HCT116 (cell line): ENCODE measurements around the gene CBFA2T3. TPM values are rescaled to one million over a fixed set of nuclear protein-coding genes. Genes with fewer than 3 reads are reported as not detected.

ENCODE experiments used
- ATAC-seq: fragments of 200-7000 bp; cut with Tn5 transposase; 2 replicates; pipeline ENCODE4 v1.9.1; 2020; ENCODE audit warnings: mild to moderate bottlenecking, moderate library complexity
- BruUV-seq: library from RNA; stranded (reverse); fragments of 400-500 nt; replicated peaks from 2 replicates; lab custom pipeline; 2021; lab: Mats Ljungman, UMichigan
- CTCF ChIA-PET: fragments of 300-600 bp; sonication (Branson Sonifier 250); formaldehyde crosslinking; loops from one replicate; lab custom pipeline; 2021; ENCODE audit warnings: antibody characterized with exemption; lab: Charles Lee
- POLR2A ChIA-PET: fragments of 300-600, 350-600 bp; sonication (Branson Sonifier 250); formaldehyde crosslinking; loops from one replicate; lab custom pipeline; 2021; ENCODE audit warnings: antibody characterized with exemption; lab: Charles Lee
- RAD21 ChIA-PET, 2 experiments: fragments of 300-600 bp; sonication (Branson Sonifier 250); formaldehyde crosslinking; loops; one replicate each; lab custom pipeline; 2023; ENCODE audit warnings: low total read pairs in 2 of 2; ENCODE audit not compliant: uncharacterized antibody in 2 of 2, unreplicated experiment in 2 of 2, low non-redundant PET in 1 of 2; lab: Charles Lee
- DNase-seq: peaks from one replicate; pipeline ENCODE4 v3.0.0-alpha.2; 2010; ENCODE audit warnings: low read depth, low spot score
- H2AFZ ChIP-seq: fragments of 200-600 bp; shearing (Covaris generic), sonication (generic); 2 replicates; pipeline ENCODE4 v1.6.1; 2017; ENCODE audit warnings: low read depth, mixed run types, mixed read lengths, antibody characterized with exemption, low read length; ENCODE audit not compliant: poor library complexity, severe bottlenecking
- H3K27ac ChIP-seq: 2 replicates; pipeline ENCODE4 v1.5.1; 2012; ENCODE audit warnings: low read depth, low read length
- H3K27me3 ChIP-seq: fragments of 200-600 bp; sonication (generic); 2 replicates; pipeline ENCODE4 v1.6.1; 2016; ENCODE audit warnings: mixed run types, low read length, mixed read lengths; ENCODE audit not compliant: insufficient read depth
- H3K36me3 ChIP-seq, 2 experiments: fragments of 200-500 bp in 1 of 2; fragments of 200-600 bp in 1 of 2; sonication (Bioruptor generic) in 1 of 2; sonication (generic) in 1 of 2; 2 replicates each; pipeline versions ENCODE4 v1.5.1 to v1.6.1; 2014 to 2016; ENCODE audit warnings: low read length in 2 of 2, inconsistent platforms in 1 of 2, mixed read lengths in 1 of 2, mixed run types in 1 of 2; ENCODE audit not compliant: insufficient read depth in 2 of 2, control insufficient read depth in 1 of 2
- H3K4me1 ChIP-seq, 2 experiments: fragments of 200-600 bp in 1 of 2; sonication (generic) in 1 of 2; 2 replicates each; pipeline versions ENCODE4 v1.5.1 to v1.6.1; 2012 to 2017; ENCODE audit warnings: low read length in 2 of 2, inconsistent platforms in 1 of 2, mild to moderate bottlenecking in 1 of 2, mixed read lengths in 1 of 2, mixed run types in 1 of 2, moderate library complexity in 1 of 2; ENCODE audit not compliant: insufficient read depth in 2 of 2, control insufficient read depth in 1 of 2
- H3K4me2 ChIP-seq: fragments of 200-600 bp; sonication (generic); 2 replicates; pipeline ENCODE4 v1.6.1; 2017; ENCODE audit warnings: mixed run types, low read length, mixed read lengths
- H3K4me3 ChIP-seq, 2 experiments: fragments of 200-600 bp in 1 of 2; sonication (generic) in 1 of 2; replicated peaks in 1 of 2; 2 replicates each; pipeline ENCODE4 v1.5.1; 2011 to 2016; ENCODE audit warnings: low read length in 2 of 2, control low read depth in 1 of 2, low read depth in 1 of 2, mild to moderate bottlenecking in 1 of 2, mixed read lengths in 1 of 2, mixed run types in 1 of 2
- H3K79me2 ChIP-seq: fragments of 200-600 bp; sonication (generic); 2 replicates; pipeline ENCODE4 v1.6.1; 2017; ENCODE audit warnings: mild to moderate bottlenecking, mixed run types, low read length, moderate library complexity, mixed read lengths; ENCODE audit not compliant: insufficient read depth
- H3K9ac ChIP-seq: fragments of 200-600 bp; sonication (generic); 2 replicates; pipeline ENCODE4 v1.6.1; 2016; ENCODE audit warnings: low read length, mixed read lengths
- H3K9me2 ChIP-seq: fragments of 200-600 bp; sonication (generic), shearing (Covaris generic); 2 replicates; pipeline ENCODE4 v1.6.1; 2017; ENCODE audit warnings: mixed run types, mild to moderate bottlenecking, moderate library complexity; ENCODE audit not compliant: insufficient read depth
- H3K9me3 ChIP-seq, 2 experiments: fragments of 200-500 bp in 1 of 2; fragments of 200-600 bp in 1 of 2; sonication (Bioruptor generic) in 1 of 2; sonication (generic) in 1 of 2; 2 replicates each; pipeline ENCODE4 v1.6.1; 2014 to 2017; ENCODE audit warnings: low read length in 2 of 2, mixed read lengths in 2 of 2, inconsistent platforms in 1 of 2, low read depth in 1 of 2, mild to moderate bottlenecking in 1 of 2, mixed run types in 1 of 2, moderate library complexity in 1 of 2; ENCODE audit not compliant: control insufficient read depth in 1 of 2, insufficient read depth in 1 of 2
- H4K20me1 ChIP-seq: fragments of 200-600 bp; sonication (generic), shearing (Covaris generic); 2 replicates; pipeline ENCODE4 v1.6.1; 2017; ENCODE audit warnings: mixed run types, mild to moderate bottlenecking, moderate library complexity; ENCODE audit not compliant: insufficient read depth
- ATF3 ChIP-seq: IDR thresholded peaks from 2 replicates; pipeline ENCODE4 v1.6.1; 2012
- CEBPB ChIP-seq: IDR thresholded peaks from 2 replicates; pipeline ENCODE4 v1.6.1; 2012; ENCODE audit warnings: low read depth
- CTCF ChIP-seq, 3 experiments: fragments of 200-600 bp in 1 of 3; sonication (generic) in 1 of 3; IDR thresholded peaks in 2 of 3; conservative IDR thresholded peaks in 1 of 3; 2 replicates each; pipeline ENCODE4 v1.5.1; 2012 to 2017; ENCODE audit warnings: low read depth in 2 of 3, low read length in 2 of 3, antibody characterized with exemption in 1 of 3, borderline replicate concordance in 1 of 3, control low read depth in 1 of 3, mild to moderate bottlenecking in 1 of 3, mixed read lengths in 1 of 3, mixed run types in 1 of 3, moderate library complexity in 1 of 3; ENCODE audit not compliant: insufficient read depth in 1 of 3
- EGR1 ChIP-seq: IDR thresholded peaks from 2 replicates; pipeline ENCODE4 v1.6.1; 2012; ENCODE audit warnings: low read depth
- MAX ChIP-seq: IDR thresholded peaks from 2 replicates; pipeline ENCODE4 v1.6.1; 2012
- SRF ChIP-seq: IDR thresholded peaks from 2 replicates; pipeline ENCODE4 v1.6.1; 2012; ENCODE audit warnings: low read depth
- intact Hi-C: fragments of 100-400 bp; cut with micrococcal nuclease; formaldehyde crosslinking; loops from 2 replicates; pipeline ENCODE4 v1.10.0; 2022
- total RNA-seq: library from RNA; stranded (reverse); gene quantifications from one replicate; pipeline ENCODE4 v1.2.1, GENCODE V29; 2021; ENCODE audit not compliant: unreplicated experiment

CBFA2T3 gene
- total RNA-seq, 1 experiment from 2014 or later = 19.1 TPM

- no peak overlapping the region for H3K4me3 ChIP-seq
- no peak overlapping the region for H3K4me2 ChIP-seq
- no peaks in the 10 kb centered on the region for H3K36me3 ChIP-seq
- H3K4me1 ChIP-seq = no peaks in the 10 kb centered on the region
- BruUV-seq = no TSS peak
- intact Hi-C loops = no loop called here
- H3K9me3 ChIP-seq = peaks cover 0 to 2% of the 10 kb centered on the region in 2 experiments; a peak in 1 of 4 replicates
- no peak overlapping the region for H3K27ac ChIP-seq
- CTCF ChIA-PET = no interaction called here
- DNase-seq (no peak), ATAC-seq (no peak)
- no peaks in the 10 kb centered on the region for H3K9me2 ChIP-seq
- POLR2A ChIA-PET = no interaction called here
- no peaks in the 10 kb centered on the region for H3K27me3 ChIP-seq
- RAD21 ChIA-PET = no interaction called here
- TF ChIP-seq ATF3 (no peak), CTCF (IDR thresholded peaks at IDR 0.05 in 2 of 3, conservative IDR thresholded peaks at IDR 0.05 in 1 of 3; ENCODE audit: borderline replicate concordance in 1 of 3, insufficient read depth in 1 of 3, low read depth in 2 of 3, low read length in 2 of 3) (no peak), EGR1 (no peak), MAX (no peak), CEBPB (no peak), SRF (no peak)
- H4K20me1 ChIP-seq = no peaks in the 10 kb centered on the region
- no peak overlapping the region for H3K9ac ChIP-seq
- H3K79me2 ChIP-seq = no peaks in the 10 kb centered on the region
- no peak overlapping the region for H2AFZ ChIP-seq
Observed at GRCh38 chr16:89006036-89006752, 29.2 kb upstream of the CBFA2T3 start.
